ENCODE measurements around the gene MS4A10.

DNA sequence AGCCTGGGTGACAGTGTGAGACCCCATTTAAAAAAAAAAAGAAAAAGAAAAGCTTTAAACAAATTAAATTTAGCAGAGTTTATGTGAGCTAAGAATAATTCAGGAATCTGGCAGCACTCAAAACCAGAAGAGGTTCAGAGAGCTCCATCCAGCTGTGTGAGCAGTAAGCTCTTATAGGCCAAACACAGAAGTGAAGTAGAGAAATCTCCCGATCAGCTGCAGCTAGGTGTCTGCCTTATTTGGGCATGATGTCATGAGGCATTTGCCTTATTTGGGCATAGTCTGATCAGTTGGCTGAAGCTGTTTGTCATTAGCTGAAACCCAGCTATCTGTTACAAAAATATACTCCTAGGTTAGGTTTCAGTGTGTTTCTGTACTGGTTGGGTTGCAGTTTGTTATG lies 20.3 kb upstream of the MS4A10 start:
- TF ChIP-seq, protein P1, sequence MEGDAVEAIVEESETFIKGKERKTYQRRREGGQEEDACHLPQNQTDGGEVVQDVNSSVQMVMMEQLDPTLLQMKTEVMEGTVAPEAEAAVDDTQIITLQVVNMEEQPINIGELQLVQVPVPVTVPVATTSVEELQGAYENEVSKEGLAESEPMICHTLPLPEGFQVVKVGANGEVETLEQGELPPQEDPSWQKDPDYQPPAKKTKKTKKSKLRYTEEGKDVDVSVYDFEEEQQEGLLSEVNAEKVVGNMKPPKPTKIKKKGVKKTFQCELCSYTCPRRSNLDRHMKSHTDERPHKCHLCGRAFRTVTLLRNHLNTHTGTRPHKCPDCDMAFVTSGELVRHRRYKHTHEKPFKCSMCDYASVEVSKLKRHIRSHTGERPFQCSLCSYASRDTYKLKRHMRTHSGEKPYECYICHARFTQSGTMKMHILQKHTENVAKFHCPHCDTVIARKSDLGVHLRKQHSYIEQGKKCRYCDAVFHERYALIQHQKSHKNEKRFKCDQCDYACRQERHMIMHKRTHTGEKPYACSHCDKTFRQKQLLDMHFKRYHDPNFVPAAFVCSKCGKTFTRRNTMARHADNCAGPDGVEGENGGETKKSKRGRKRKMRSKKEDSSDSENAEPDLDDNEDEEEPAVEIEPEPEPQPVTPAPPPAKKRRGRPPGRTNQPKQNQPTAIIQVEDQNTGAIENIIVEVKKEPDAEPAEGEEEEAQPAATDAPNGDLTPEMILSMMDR (IDR thresholded peaks at IDR 0.05), result no peak
- TF ChIP-seq, protein P2, sequence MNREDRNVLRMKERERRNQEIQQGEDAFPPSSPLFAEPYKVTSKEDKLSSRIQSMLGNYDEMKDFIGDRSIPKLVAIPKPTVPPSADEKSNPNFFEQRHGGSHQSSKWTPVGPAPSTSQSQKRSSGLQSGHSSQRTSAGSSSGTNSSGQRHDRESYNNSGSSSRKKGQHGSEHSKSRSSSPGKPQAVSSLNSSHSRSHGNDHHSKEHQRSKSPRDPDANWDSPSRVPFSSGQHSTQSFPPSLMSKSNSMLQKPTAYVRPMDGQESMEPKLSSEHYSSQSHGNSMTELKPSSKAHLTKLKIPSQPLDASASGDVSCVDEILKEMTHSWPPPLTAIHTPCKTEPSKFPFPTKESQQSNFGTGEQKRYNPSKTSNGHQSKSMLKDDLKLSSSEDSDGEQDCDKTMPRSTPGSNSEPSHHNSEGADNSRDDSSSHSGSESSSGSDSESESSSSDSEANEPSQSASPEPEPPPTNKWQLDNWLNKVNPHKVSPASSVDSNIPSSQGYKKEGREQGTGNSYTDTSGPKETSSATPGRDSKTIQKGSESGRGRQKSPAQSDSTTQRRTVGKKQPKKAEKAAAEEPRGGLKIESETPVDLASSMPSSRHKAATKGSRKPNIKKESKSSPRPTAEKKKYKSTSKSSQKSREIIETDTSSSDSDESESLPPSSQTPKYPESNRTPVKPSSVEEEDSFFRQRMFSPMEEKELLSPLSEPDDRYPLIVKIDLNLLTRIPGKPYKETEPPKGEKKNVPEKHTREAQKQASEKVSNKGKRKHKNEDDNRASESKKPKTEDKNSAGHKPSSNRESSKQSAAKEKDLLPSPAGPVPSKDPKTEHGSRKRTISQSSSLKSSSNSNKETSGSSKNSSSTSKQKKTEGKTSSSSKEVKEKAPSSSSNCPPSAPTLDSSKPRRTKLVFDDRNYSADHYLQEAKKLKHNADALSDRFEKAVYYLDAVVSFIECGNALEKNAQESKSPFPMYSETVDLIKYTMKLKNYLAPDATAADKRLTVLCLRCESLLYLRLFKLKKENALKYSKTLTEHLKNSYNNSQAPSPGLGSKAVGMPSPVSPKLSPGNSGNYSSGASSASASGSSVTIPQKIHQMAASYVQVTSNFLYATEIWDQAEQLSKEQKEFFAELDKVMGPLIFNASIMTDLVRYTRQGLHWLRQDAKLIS (CRISPR knock-in tag; IDR thresholded peaks at IDR 0.05; ENCODE audit: borderline replicate concordance), result no peak
- no peak for TF ChIP-seq FOXJ3 (CRISPR knock-in tag; IDR thresholded peaks at IDR 0.05; ENCODE audit: borderline replicate concordance)
- TF ChIP-seq ATF6 (CRISPR knock-in tag; IDR thresholded peaks at IDR 0.05), result no peak
- no peak for TF ChIP-seq MAX (CRISPR knock-in tag; IDR thresholded peaks at IDR 0.05)
- no peak for TF ChIP-seq FOXK1 (CRISPR knock-in tag; IDR thresholded peaks at IDR 0.05)
- TF ChIP-seq TEAD4 (CRISPR knock-in tag; IDR thresholded peaks at IDR 0.05), result no peak
- no peak for TF ChIP-seq ESRRA (CRISPR knock-in tag; IDR thresholded peaks at IDR 0.05; ENCODE audit: borderline replicate concordance)
- TF ChIP-seq ZNF512 (CRISPR knock-in tag; IDR thresholded peaks at IDR 0.05; ENCODE audit: borderline replicate concordance), result no peak
- TF ChIP-seq ZNF232 (CRISPR knock-in tag; IDR thresholded peaks at IDR 0.05), result no peak
- TF ChIP-seq, protein P3, sequence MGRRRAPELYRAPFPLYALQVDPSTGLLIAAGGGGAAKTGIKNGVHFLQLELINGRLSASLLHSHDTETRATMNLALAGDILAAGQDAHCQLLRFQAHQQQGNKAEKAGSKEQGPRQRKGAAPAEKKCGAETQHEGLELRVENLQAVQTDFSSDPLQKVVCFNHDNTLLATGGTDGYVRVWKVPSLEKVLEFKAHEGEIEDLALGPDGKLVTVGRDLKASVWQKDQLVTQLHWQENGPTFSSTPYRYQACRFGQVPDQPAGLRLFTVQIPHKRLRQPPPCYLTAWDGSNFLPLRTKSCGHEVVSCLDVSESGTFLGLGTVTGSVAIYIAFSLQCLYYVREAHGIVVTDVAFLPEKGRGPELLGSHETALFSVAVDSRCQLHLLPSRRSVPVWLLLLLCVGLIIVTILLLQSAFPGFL (CRISPR knock-in tag; IDR thresholded peaks at IDR 0.05; ENCODE audit: borderline replicate concordance), result no peak
- no peak for TF ChIP-seq SP1 (CRISPR knock-in tag; conservative IDR thresholded peaks at IDR 0.05)
- TF ChIP-seq, protein P4, sequence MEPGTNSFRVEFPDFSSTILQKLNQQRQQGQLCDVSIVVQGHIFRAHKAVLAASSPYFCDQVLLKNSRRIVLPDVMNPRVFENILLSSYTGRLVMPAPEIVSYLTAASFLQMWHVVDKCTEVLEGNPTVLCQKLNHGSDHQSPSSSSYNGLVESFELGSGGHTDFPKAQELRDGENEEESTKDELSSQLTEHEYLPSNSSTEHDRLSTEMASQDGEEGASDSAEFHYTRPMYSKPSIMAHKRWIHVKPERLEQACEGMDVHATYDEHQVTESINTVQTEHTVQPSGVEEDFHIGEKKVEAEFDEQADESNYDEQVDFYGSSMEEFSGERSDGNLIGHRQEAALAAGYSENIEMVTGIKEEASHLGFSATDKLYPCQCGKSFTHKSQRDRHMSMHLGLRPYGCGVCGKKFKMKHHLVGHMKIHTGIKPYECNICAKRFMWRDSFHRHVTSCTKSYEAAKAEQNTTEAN (CRISPR knock-in tag; IDR thresholded peaks at IDR 0.05), result no peak
- TF ChIP-seq JUN (CRISPR knock-in tag; IDR thresholded peaks at IDR 0.05), result no peak

Measured in WTC11 (cell line).